GM11168 (cell line): ENCODE measurements around the gene LMBR1.
"Not testable (repeated sequence)": the region's sequence is repeated elsewhere in the genome, so short reads cannot be mapped to it uniquely, and the experiment has no call there.

Experiments used
- in situ Hi-C: fragments of 300-500 bp; cut with MboI; formaldehyde crosslinking; loops from one replicate; pipeline ENCODE4 v1.12.0; 2022; ENCODE audit warnings: low sequenced_read_pairs; ENCODE audit not compliant: unreplicated experiment

Gene LMBR1

GRCh38 chr7:156669035-156669828, 223.8 kb downstream of the LMBR1 start:
- in situ Hi-C loops: no loop called here

GRCh38 chr7:156668130-156668741, 224.7 kb downstream of the LMBR1 start:
- in situ Hi-C loops: no loop called here

- in situ Hi-C loops: no loop called here
Observed at GRCh38 chr7:156667110-156667426, 225.9 kb downstream of the LMBR1 start.

GRCh38 chr7:156666368-156667109, 226.4 kb downstream of the LMBR1 start:
- in situ Hi-C loops: no loop called here

GRCh38 chr7:156665101-156665500, 227.9 kb downstream of the LMBR1 start:
- in situ Hi-C loops: no loop called here

- in situ Hi-C loops: no loop called here
Observed at GRCh38 chr7:156662277-156662676, 230.7 kb downstream of the LMBR1 start.

- in situ Hi-C loops: no loop called here
Observed at GRCh38 chr7:156661637-156662036, 231.3 kb downstream of the LMBR1 start.

GRCh38 chr7:156659961-156660360, 233.0 kb downstream of the LMBR1 start:
- in situ Hi-C loops: no loop called here

GRCh38 chr7:156659203-156659602, 233.8 kb downstream of the LMBR1 start:
- in situ Hi-C loops: no loop called here

- in situ Hi-C loops: no loop called here
Observed at GRCh38 chr7:156657681-156658080, 235.3 kb downstream of the LMBR1 start.

- in situ Hi-C loops: no loop called here
Observed at GRCh38 chr7:156656598-156656997, 236.4 kb downstream of the LMBR1 start.

- in situ Hi-C loops: no loop called here
Observed at GRCh38 chr7:156655983-156656382, 237.0 kb downstream of the LMBR1 start.

- in situ Hi-C loops: no loop called here
Observed at GRCh38 chr7:156655251-156655650, 237.7 kb downstream of the LMBR1 start.

GRCh38 chr7:156654511-156655234, 238.3 kb downstream of the LMBR1 start:
- in situ Hi-C loops: no loop called here

GRCh38 chr7:156652886-156653568, 240.0 kb downstream of the LMBR1 start:
- in situ Hi-C loops: no loop called here

- in situ Hi-C loops: no loop called here
Observed at GRCh38 chr7:156651474-156651873, 241.5 kb downstream of the LMBR1 start.

GRCh38 chr7:156650042-156650441, 242.9 kb downstream of the LMBR1 start:
- in situ Hi-C loops: no loop called here

GRCh38 chr7:156647330-156647729, 245.7 kb downstream of the LMBR1 start:
- in situ Hi-C loops: not testable (repeated sequence)

GRCh38 chr7:156642306-156643045, 250.5 kb downstream of the LMBR1 start:
- in situ Hi-C loops: no loop called here
